AG09309 (cell line): ENCODE results near the gene TMEM40.

Experiments used
- DNase-seq: peaks from one replicate; pipeline ENCODE4 v3.0.0-alpha.2; 2010; ENCODE audit warnings: low read depth
- H3K4me3 ChIP-seq: 2 replicates; pipeline ENCODE4 v1.5.1; 2011; ENCODE audit warnings: mild to moderate bottlenecking, low read depth, low read length, moderate library complexity; ENCODE audit not compliant: control insufficient read depth
- CTCF ChIP-seq: IDR thresholded peaks from 2 replicates; pipeline ENCODE4 v1.5.1; 2011; ENCODE audit warnings: mild to moderate bottlenecking, low read depth, low read length, inconsistent platforms; ENCODE audit not compliant: insufficient read depth, control insufficient read depth; ENCODE audit errors: missing control alignments

TMEM40 gene

DNA sequence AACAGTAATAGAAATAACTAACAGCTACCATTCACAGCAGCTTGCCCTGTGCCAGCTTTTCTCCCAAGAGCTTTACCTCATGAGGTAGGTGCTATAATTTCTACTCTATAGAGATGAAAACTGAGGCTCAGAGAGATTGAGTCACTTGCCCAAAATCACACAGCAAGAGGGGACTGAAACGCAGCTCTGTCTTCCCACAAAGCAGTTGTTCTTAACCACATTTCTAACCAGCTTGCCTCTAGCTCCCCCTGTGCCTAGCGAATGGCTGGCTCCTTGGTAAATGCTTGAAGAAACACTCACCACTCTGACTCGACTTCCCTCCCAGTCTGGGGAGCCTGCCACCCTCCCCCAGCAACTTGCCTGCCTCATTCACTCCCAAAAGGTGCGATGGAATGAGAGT, 15.6 kb upstream of the TMEM40 start:
- DNase-seq: no peak
- no peak overlapping the region for H3K4me3 ChIP-seq
- TF ChIP-seq CTCF: no peak

- no peak for DNase-seq
- TF ChIP-seq CTCF: no peak
- no peak overlapping the region for H3K4me3 ChIP-seq
Observed at GRCh38 chr3:12773710-12774086, 14.6 kb upstream of the TMEM40 start.

GRCh38 chr3:12773030-12773709, 14.1 kb upstream of the TMEM40 start:
- DNase-seq: no peak
- H3K4me3 ChIP-seq: no peak overlapping the region
- TF ChIP-seq CTCF: no peak

- no peak for DNase-seq
- no peak for TF ChIP-seq CTCF
- H3K4me3 ChIP-seq: no peak overlapping the region
Observed at GRCh38 chr3:12772462-12772861, 13.4 kb upstream of the TMEM40 start.

GRCh38 chr3:12771236-12771635, 12.2 kb upstream of the TMEM40 start:
- TF ChIP-seq CTCF: no peak
- no peak for DNase-seq
- no peak overlapping the region for H3K4me3 ChIP-seq

DNA sequence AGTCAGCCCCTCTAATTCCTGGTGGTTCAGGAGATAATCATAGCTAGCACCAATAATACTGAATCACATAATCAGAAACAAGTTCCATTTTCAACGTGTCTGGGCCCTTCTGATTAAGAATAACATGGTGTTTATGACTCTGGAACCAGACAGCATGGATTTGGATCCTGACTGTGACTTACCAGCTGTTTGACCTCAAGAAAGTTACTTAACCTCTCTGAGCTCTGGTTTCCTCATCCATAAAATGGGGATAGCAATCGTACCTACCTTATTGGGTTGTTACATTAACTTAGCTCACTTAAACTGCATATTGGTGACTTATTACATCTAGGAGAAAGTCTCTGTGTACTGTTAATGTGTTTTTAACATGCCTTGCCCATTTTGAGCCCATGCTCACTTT, 10.7 kb upstream of the TMEM40 start:
- no peak overlapping the region for H3K4me3 ChIP-seq
- TF ChIP-seq CTCF: no peak
- no peak for DNase-seq
